B cell (primary cell): Measurements from ENCODE around the gene PHETA2.
"Not testable (repeated sequence)": the region's sequence is repeated elsewhere in the genome, so short reads cannot be mapped to it uniquely, and the experiment has no call there.

Experiments
- EZH2 ChIP-seq: IDR thresholded peaks from 2 replicates; pipeline ENCODE4 v1.6.1; 2012; ENCODE audit warnings: borderline replicate concordance, low read depth, mild to moderate bottlenecking, moderate library complexity, low read length; ENCODE audit not compliant: insufficient read depth, poor library complexity, severe bottlenecking
- TF ChIP-seq, protein P1 (sequence below): fragments of 200-600 bp; IDR thresholded peaks from one replicate; pipeline ENCODE4 v1.8.0; 2022; ENCODE audit warnings: antibody characterized with exemption, mild to moderate bottlenecking

DNA sequence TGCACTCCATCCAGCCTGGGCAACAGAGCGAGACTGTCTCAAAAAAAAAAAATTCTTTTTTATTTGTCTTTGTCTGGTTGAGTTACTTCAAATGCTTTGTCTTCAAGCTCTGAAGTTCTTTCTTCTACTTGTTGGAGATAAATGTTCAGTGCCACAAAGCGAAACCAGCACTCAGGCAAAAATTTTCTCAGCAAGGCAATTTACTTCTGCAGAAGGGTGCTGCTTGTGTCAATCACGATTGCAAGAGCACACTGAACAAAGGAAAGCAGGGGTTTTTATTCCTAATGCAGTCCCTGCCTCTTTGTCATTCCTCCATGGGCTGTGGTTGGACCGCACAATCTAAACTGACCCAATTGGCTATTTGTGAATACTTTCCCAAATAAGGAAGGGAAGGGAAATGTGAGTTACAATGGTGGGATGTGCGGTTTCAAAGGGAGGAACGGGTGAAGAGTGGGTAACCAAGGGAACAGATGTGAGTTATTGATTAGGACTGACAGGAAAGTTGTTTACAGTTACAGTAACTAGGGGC lies 30.3 kb downstream of the PHETA2 start:
- TF ChIP-seq, protein P1, sequence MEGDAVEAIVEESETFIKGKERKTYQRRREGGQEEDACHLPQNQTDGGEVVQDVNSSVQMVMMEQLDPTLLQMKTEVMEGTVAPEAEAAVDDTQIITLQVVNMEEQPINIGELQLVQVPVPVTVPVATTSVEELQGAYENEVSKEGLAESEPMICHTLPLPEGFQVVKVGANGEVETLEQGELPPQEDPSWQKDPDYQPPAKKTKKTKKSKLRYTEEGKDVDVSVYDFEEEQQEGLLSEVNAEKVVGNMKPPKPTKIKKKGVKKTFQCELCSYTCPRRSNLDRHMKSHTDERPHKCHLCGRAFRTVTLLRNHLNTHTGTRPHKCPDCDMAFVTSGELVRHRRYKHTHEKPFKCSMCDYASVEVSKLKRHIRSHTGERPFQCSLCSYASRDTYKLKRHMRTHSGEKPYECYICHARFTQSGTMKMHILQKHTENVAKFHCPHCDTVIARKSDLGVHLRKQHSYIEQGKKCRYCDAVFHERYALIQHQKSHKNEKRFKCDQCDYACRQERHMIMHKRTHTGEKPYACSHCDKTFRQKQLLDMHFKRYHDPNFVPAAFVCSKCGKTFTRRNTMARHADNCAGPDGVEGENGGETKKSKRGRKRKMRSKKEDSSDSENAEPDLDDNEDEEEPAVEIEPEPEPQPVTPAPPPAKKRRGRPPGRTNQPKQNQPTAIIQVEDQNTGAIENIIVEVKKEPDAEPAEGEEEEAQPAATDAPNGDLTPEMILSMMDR, result not testable (repeated sequence)
- TF ChIP-seq EZH2, result not testable (repeated sequence)
